SK-N-SH (cell line): ENCODE measurements around the gene CC2D2A. TPM values are rescaled to one million over a fixed set of nuclear protein-coding genes. Genes with fewer than 3 reads are reported as not detected.

Experiments used
- CTCF ChIA-PET: fragments of 300-600, 350-600 bp; formaldehyde crosslinking; extraction: SDS; loops from one replicate; lab custom pipeline; 2021; lab: Yijun Ruan, JAX
- POLR2A ChIA-PET: fragments of 350-600 bp; sonication (Branson Sonifier 250); formaldehyde crosslinking; extraction: SDS; loops from one replicate; lab custom pipeline; 2020; ENCODE audit warnings: antibody characterized with exemption, inconsistent platforms; lab: Yijun Ruan, JAX
- DNase-seq: peaks from one replicate; pipeline ENCODE4 v3.0.0; 2012
- H2AFZ ChIP-seq: fragments of 200-600 bp; sonication (generic); 2 replicates; pipeline ENCODE4 v1.8.1; 2016; ENCODE audit warnings: antibody characterized with exemption, mild to moderate bottlenecking, low read depth
- H3F3A ChIP-seq: fragments of 200-600 bp; sonication (generic); replicated peaks from 2 replicates; pipeline ENCODE3; 2016; ENCODE audit warnings: antibody characterized with exemption, mild to moderate bottlenecking; ENCODE audit not compliant: insufficient read depth
- H3K27ac ChIP-seq, 2 experiments: fragments of 200-500 bp in 1 of 2; fragments of 200-600 bp in 1 of 2; sonication (Bioruptor generic) in 1 of 2; sonication (generic), shearing (Covaris generic) in 1 of 2; 2 replicates each; pipeline versions ENCODE4 v1.5.1 to v1.6.1; 2014 to 2016; ENCODE audit warnings: low read depth in 2 of 2, inconsistent platforms in 1 of 2, low read length in 1 of 2, mild to moderate bottlenecking in 1 of 2, mixed read lengths in 1 of 2
- H3K27me3 ChIP-seq: fragments of 200-600 bp; sonication (generic), shearing (Covaris generic); 2 replicates; pipeline ENCODE4 v1.6.1; 2016; ENCODE audit warnings: mixed run types; ENCODE audit not compliant: insufficient read depth
- H3K36me3 ChIP-seq, 2 experiments: fragments of 200-500 bp in 1 of 2; fragments of 200-600 bp in 1 of 2; sonication (Bioruptor generic) in 1 of 2; sonication (generic) in 1 of 2; replicated peaks in 1 of 2; 2 replicates each; pipeline versions ENCODE3 to v1.5.1; 2014 to 2016; ENCODE audit warnings: low read length in 1 of 2, mild to moderate bottlenecking in 1 of 2; ENCODE audit not compliant: insufficient read depth in 2 of 2, control insufficient read depth in 1 of 2
- H3K4me1 ChIP-seq, 2 experiments: fragments of 200-500 bp in 1 of 2; fragments of 200-600 bp in 1 of 2; sonication (Bioruptor generic) in 1 of 2; sonication (generic), shearing (Covaris generic) in 1 of 2; 2 replicates each; pipeline versions ENCODE4 v1.5.1 to v1.6.1; 2014 to 2016; ENCODE audit warnings: low read depth in 1 of 2, low read length in 1 of 2, mixed run types in 1 of 2; ENCODE audit not compliant: insufficient read depth in 2 of 2, control insufficient read depth in 1 of 2
- H3K4me2 ChIP-seq: fragments of 200-600 bp; sonication (generic), shearing (Covaris generic); 2 replicates; pipeline ENCODE4 v1.6.1; 2017; ENCODE audit warnings: mixed run types
- H3K4me3 ChIP-seq, 2 experiments: fragments of 200-500 bp in 1 of 2; fragments of 200-600 bp in 1 of 2; sonication (Bioruptor generic) in 1 of 2; sonication (generic), shearing (Covaris generic) in 1 of 2; 2 replicates each; pipeline versions ENCODE4 v1.5.1 to v1.8.1; 2014 to 2016; ENCODE audit warnings: low read depth in 2 of 2, inconsistent platforms in 1 of 2, low read length in 1 of 2, mild to moderate bottlenecking in 1 of 2, mixed read lengths in 1 of 2, moderate library complexity in 1 of 2
- H3K79me2 ChIP-seq: fragments of 200-600 bp; sonication (generic); 2 replicates; pipeline ENCODE4 v1.8.1; 2017; ENCODE audit warnings: mild to moderate bottlenecking; ENCODE audit not compliant: insufficient read depth
- H3K9ac ChIP-seq: fragments of 200-600 bp; sonication (generic); 2 replicates; pipeline ENCODE4 v1.6.1; 2017; ENCODE audit warnings: mixed run types
- H3K9me2 ChIP-seq: fragments of 200-600 bp; sonication (generic); 2 replicates; pipeline ENCODE4 v1.6.1; 2017; ENCODE audit warnings: mixed run types
- H3K9me3 ChIP-seq: fragments of 200-600 bp; sonication (generic); 2 replicates; pipeline ENCODE4 v1.6.1; 2017; ENCODE audit warnings: mixed run types, mild to moderate bottlenecking, moderate library complexity
- H4K20me1 ChIP-seq: fragments of 200-600 bp; sonication (generic); 2 replicates; pipeline ENCODE4 v1.6.1; 2017; ENCODE audit warnings: mild to moderate bottlenecking, mixed run types; ENCODE audit not compliant: insufficient read depth
- CTCF ChIP-seq: fragments of 200-600 bp; sonication (generic); IDR thresholded peaks from 2 replicates; pipeline ENCODE4 v1.6.1; 2017; ENCODE audit warnings: antibody characterized with exemption, mild to moderate bottlenecking, moderate library complexity
- EZH2phosphoT487 ChIP-seq: fragments of 200-600 bp; sonication (generic); IDR thresholded peaks from 2 replicates; pipeline ENCODE4 v1.6.1; 2017; ENCODE audit warnings: low read depth, mixed run types, mild to moderate bottlenecking, antibody characterized with exemption, moderate library complexity, borderline replicate concordance
- FOSL2 ChIP-seq: IDR thresholded peaks from 2 replicates; pipeline ENCODE4 v1.4.0; 2012; ENCODE audit warnings: low read depth, mild to moderate bottlenecking, moderate library complexity, borderline replicate concordance
- FOXM1 ChIP-seq: IDR thresholded peaks from 2 replicates; pipeline ENCODE4 v1.4.0; 2012; ENCODE audit warnings: low read depth, mild to moderate bottlenecking
- GABPA ChIP-seq: IDR thresholded peaks from 2 replicates; pipeline ENCODE4 v1.4.0; 2012; ENCODE audit warnings: low read depth, mild to moderate bottlenecking
- IRF3 ChIP-seq: fragments of 150-350 bp; IDR thresholded peaks from 2 replicates; pipeline ENCODE4 v1.6.1; 2016; ENCODE audit warnings: mild to moderate bottlenecking, low read depth, low read length
- MEF2A ChIP-seq: IDR thresholded peaks from 2 replicates; pipeline ENCODE4 v1.4.0; 2012; ENCODE audit warnings: low read depth, borderline replicate concordance
- MXI1 ChIP-seq: IDR thresholded peaks from 2 replicates; pipeline ENCODE4 v1.6.1; 2012; ENCODE audit warnings: mild to moderate bottlenecking, low read depth, low read length, improper control_type of control experiment
- PBX3 ChIP-seq: IDR thresholded peaks from 2 replicates; pipeline ENCODE4; 2012
- POLR2AphosphoS5 ChIP-seq: IDR thresholded peaks from 2 replicates; pipeline ENCODE4 v1.6.1; 2012; ENCODE audit warnings: low read depth, low read length
- RAD21 ChIP-seq: IDR thresholded peaks from 2 replicates; pipeline ENCODE4 v1.6.1; 2012; ENCODE audit warnings: mild to moderate bottlenecking, low read length
- RFX5 ChIP-seq: IDR thresholded peaks from 2 replicates; pipeline ENCODE4 v1.6.1; 2012; ENCODE audit warnings: mild to moderate bottlenecking, improper control_type of control experiment, low read length
- TAF1 ChIP-seq: IDR thresholded peaks from 2 replicates; pipeline ENCODE4 v1.6.1; 2012; ENCODE audit warnings: low read depth, mild to moderate bottlenecking, low read length, moderate library complexity, borderline replicate concordance
- TCF12 ChIP-seq: IDR thresholded peaks from 2 replicates; pipeline ENCODE4 v1.4.0; 2012
- USF2 ChIP-seq: fragments of 150-350 bp; IDR thresholded peaks from 2 replicates; pipeline ENCODE4 v1.6.1; 2017; ENCODE audit warnings: antibody characterized with exemption, low read length, low read depth, borderline replicate concordance
- ZBTB33 ChIP-seq: IDR thresholded peaks from 2 replicates; pipeline ENCODE4 v1.4.0; 2012; ENCODE audit warnings: low read depth, borderline replicate concordance
- WGBS: methylation state at CpG from one replicate; pipeline ENCODE4 v1.1.6; 2017; ENCODE audit warnings: low lambda C conversion rate; 5-methylcytosine and 5-hydroxymethylcytosine counted together
- polyA plus RNA-seq, 3 experiments: library from polyadenylated mRNA; depleted of rRNA; stranded (reverse); fragments of >200 nt; gene quantifications; 2 replicates each; pipeline ENCODE4 v1.2.3, GENCODE V29; 2012
- TF ChIP-seq, protein P1 (sequence below): IDR thresholded peaks from 2 replicates; pipeline ENCODE4 v1.4.0; 2012; ENCODE audit warnings: low read depth

Gene CC2D2A
- polyA plus RNA-seq, 1 of the 3 experiments (the other 2 are of a cell fraction) = 17.8 TPM

GRCh38 chr4:15500701-15501100, 31.0 kb downstream of the CC2D2A start (continued):
- TF ChIP-seq TAF1 = no peak

- Histone ChIP-seq H3K79me2 (no peaks in the 10 kb centered on the region), H3K4me1 (peaks cover 0 to 9% of the 10 kb centered on the region in 2 experiments; a peak in 3 of 4 replicates), H3K36me3 (peaks cover 10 to 24% of the 10 kb centered on the region in 2 experiments), H3K27ac (no peak overlapping the region), H3K4me3 (no peak overlapping the region), H4K20me1 (no peaks in the 10 kb centered on the region), H3K9me2 (no peaks in the 10 kb centered on the region), H3K27me3 (no peaks in the 10 kb centered on the region), H3K9ac (no peak overlapping the region), H3K9me3 (no peaks in the 10 kb centered on the region), H2AFZ (no peak overlapping the region), H3K4me2 (no peak overlapping the region), H3F3A (no peaks in the 10 kb centered on the region)
- POLR2A ChIA-PET = no interaction called here
- 82% methylated on average over 2 of the region's 2 CpGs for WGBS
- TF ChIP-seq FOSL2 (no peak), PBX3 (no peak), TCF12 (no peak), CTCF (no peak), RAD21 (no peak), ZBTB33 (no peak), MXI1 (no peak), IRF3 (no peak), GABPA (no peak), RFX5 (no peak), USF2 (no peak), FOXM1 (no peak), EZH2phosphoT487 (no peak), MEF2A (no peak), POLR2AphosphoS5 (no peak)
- TF ChIP-seq, protein P1, sequence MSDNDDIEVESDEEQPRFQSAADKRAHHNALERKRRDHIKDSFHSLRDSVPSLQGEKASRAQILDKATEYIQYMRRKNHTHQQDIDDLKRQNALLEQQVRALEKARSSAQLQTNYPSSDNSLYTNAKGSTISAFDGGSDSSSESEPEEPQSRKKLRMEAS = no peak
- no peak for DNase-seq
- CTCF ChIA-PET = no interaction called here
These were observed 32.3 kb downstream of the CC2D2A start for GRCh38 chr4:15501941-15502340.
